ENCODE results near the gene SCML1.

The SCML1 gene
- total RNA-seq = 18.7 to 24.2 reads per million in 2 donors

GRCh38 chrX:17736856-17737709 lies at the start of gene SCML1:
TSS of gene SCML1 (plus strand) at chrX:17737493. CDS start at chrX:17744187, 6,694 bp downstream.
- peak; percentile 44 for DNase-seq

GRCh38 chrX:17687648-17688047 lies 49.6 kb upstream of the SCML1 start:
- DNase-seq = no peak

GRCh38 chrX:17689971-17690409 lies 47.3 kb upstream of the SCML1 start:
- DNase-seq = no peak

- DNase-seq = no peak
Measured at GRCh38 chrX:17692709-17693346, 44.5 kb upstream of the SCML1 start.

- DNase-seq = no peak
Measured at GRCh38 chrX:17697191-17697590, 40.1 kb upstream of the SCML1 start.

- no peak for DNase-seq
Measured at GRCh38 chrX:17700976-17701375, 36.3 kb upstream of the SCML1 start.

GRCh38 chrX:17703201-17703600 lies 34.1 kb upstream of the SCML1 start:
- DNase-seq = no peak

- DNase-seq = no peak
Measured at GRCh38 chrX:17705211-17705610, 32.1 kb upstream of the SCML1 start.

GRCh38 chrX:17706676-17707075 lies 30.6 kb upstream of the SCML1 start:
- no peak for DNase-seq

- DNase-seq = no peak
Measured at GRCh38 chrX:17707731-17708130, 29.6 kb upstream of the SCML1 start.

- no peak for DNase-seq
Measured at GRCh38 chrX:17710871-17711301, 26.4 kb upstream of the SCML1 start.

GRCh38 chrX:17713288-17713687 lies 24.0 kb upstream of the SCML1 start:
- DNase-seq = no peak

- DNase-seq = no peak
Measured at GRCh38 chrX:17718649-17719165, 18.6 kb upstream of the SCML1 start.

- DNase-seq = no peak
Measured at GRCh38 chrX:17719711-17720110, 17.6 kb upstream of the SCML1 start.

- no peak for DNase-seq
Measured at GRCh38 chrX:17721715-17722114, 15.6 kb upstream of the SCML1 start.

- no peak for DNase-seq
Measured at GRCh38 chrX:17725181-17725580, 12.1 kb upstream of the SCML1 start.

GRCh38 chrX:17732138-17732783 lies 5.0 kb upstream of the SCML1 start:
- no peak for DNase-seq

GRCh38 chrX:17735406-17735805 lies 1.9 kb upstream of the SCML1 start:
- DNase-seq = no peak

- DNase-seq = no peak
Measured at GRCh38 chrX:17736478-17736855, 826 bp upstream of the SCML1 start.

- DNase-seq = no peak
Measured at GRCh38 chrX:17737710-17737985, 355 bp downstream of the SCML1 start.

- DNase-seq = peak; percentile 18
Measured at GRCh38 chrX:17737986-17738713, 857 bp downstream of the SCML1 start.

- no peak for DNase-seq
Measured at GRCh38 chrX:17738737-17739535, 1.6 kb downstream of the SCML1 start.

Measured in activated gamma-delta T cell (primary cell).